Measurements from ENCODE around the gene TPCN1. TPM values are rescaled to one million over a fixed set of nuclear protein-coding genes. Genes with fewer than 3 reads are reported as not detected.
"Not testable (repeated sequence)": the region's sequence is repeated elsewhere in the genome, so short reads cannot be mapped to it uniquely, and the experiment has no call there.

Gene TPCN1
- total RNA-seq, 1 donor from 2014 or later = 8.2 TPM

GRCh38 chr12:113196582-113196981, 24.7 kb upstream of the TPCN1 start:
- no peak for DNase-seq (ENCODE audit: low read depth, low spot score)

DNA sequence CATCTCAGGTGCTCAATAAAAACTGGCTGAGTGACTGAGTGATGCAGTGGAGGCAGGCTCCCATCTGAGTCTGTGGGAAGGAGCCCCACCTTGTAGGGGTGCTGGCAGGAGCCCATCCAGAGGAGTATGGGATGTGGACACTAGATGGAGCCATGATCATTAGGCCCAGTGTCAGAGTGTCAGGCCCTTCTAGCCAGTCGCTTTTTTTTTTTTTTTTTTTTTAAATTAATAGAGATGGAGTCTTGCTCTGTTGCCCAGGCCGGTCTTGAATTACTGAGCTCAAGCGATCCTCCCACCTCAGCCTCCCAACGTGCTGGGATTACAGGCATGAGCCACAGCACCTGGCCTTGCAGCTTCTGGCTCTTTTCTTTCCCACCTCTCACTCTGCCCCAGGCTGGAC, 24.3 kb upstream of the TPCN1 start:
- peak; percentile 61 for DNase-seq (ENCODE audit: low read depth, low spot score)

DNA sequence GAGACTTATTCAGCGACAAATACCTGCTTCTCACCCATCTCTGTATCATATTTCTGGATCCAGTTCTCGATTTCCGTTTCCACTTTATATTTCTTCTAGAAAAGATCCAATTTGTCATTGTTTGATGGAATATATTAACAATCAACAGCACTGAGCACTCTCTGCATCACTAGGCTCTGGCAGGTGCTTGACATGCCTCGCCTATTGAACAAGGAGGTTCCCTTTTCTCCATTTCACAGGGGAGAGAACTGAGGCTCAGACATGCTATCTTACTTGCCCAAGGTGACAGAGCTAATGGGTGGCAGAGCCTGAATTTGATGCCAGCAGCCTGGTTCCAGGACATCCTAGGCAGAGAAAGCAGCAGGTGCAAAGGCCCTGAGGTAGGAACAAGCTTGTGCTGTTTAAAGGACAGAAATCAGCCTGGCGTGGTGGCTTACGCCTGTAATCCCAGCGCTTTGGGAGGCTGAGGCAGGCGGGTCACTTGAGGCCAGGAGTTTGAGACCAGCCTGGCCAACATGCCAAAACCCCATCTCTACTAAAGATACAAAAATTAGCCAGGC, 23.7 kb upstream of the TPCN1 start:
- DNase-seq (ENCODE audit: low read depth, low spot score) = no peak

DNA sequence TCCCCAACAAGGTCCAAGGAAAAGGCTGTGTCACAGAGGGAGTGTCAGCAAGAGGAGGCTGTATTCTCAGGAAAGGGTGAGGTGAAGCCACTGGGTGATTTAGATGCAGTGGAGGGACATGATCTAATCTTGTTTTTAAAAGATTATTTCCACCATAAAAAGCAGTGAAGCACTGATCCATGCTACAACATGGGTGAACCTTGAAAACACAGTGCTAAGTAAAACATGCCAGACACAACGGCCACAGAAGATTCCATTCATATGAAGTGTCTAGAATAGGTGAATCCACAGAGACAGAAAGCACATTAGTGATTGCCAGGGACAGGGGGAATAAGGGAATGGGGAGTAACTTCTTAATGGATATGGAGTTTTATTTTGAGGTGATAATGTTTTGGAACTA, 23.0 kb upstream of the TPCN1 start:
- no peak for DNase-seq (ENCODE audit: low read depth, low spot score)

DNA sequence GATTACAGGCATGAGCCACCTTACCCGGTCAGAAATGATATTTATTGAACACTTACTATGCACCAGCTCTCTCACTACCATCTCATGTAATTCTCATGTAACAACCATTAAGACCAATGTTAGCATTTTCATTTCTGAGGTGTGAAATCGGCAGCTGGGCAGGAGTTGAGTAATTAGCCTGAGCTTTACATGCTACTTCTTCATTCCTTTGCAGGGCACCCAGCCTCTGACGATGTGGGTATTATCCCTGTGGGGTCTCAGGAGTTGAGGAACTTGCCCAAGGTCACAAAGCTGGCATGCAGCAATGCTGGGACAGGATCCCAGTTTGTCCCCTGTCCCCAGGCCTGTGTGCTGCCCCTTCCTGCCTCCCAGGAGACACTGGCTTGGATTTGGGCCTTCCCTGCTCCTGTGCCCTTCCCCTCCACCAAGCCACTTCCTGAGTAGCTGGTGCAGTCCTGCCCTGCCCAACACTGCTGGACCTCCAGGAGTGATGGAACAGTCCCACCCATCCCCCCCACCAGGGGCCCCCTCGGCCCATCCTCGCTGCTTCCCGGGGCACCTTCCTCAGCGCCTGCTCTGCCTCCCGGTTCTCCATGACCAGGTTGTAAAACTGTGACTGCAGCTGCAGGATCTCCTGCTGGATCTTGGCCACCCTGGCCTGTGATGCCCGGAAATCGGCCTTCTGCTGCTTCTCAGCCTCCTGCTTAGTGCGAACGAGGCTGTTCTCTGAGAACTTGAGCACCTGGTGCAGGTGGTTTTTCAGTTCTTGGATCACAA, 21.1 kb upstream of the TPCN1 start:
- DNase-seq (ENCODE audit: low read depth, low spot score) = no peak

GRCh38 chr12:113201187-113202177, 19.8 kb upstream of the TPCN1 start:
- DNase-seq (ENCODE audit: low read depth, low spot score) = no peak

DNA sequence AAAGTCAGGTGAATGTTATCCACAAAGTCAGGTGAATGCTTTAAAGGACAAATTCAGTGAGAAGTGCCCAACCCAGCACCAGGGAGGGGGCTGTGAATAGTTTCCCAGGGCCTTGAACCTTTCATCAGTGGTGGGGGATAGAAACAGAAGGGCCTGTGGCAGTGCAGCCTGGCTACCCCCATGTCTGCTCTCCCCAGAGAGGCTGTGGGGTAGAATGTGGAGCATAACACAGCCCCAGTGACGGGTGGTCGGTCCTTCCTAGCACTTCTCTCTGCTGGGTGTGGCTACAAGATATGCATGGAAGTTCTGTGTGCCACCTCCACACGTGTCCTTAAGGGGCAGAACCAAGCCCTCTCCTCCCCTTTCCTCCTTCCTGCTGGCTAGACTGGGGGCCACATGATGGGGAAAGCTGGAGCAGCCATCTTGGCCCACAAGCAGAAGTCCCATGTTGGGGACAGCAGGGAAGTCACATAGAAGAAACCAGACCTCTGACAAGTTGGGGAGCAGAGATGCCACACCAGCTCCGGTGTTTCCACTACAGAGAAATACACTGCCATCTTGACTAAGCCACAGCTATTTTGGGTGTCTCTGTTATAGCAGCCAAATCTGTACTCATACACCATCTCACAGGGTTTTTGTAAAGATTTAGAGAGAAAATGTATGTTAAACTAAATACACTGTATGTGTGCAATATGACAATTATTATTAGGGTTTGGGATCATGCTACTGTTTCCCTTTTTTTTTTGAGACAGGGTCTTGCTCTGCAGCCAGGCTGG, 18.8 kb upstream of the TPCN1 start:
- DNase-seq (ENCODE audit: low read depth, low spot score) = no peak

- no peak for DNase-seq (ENCODE audit: low read depth, low spot score)
Observed at GRCh38 chr12:113203852-113204760, 17.2 kb upstream of the TPCN1 start.

DNA sequence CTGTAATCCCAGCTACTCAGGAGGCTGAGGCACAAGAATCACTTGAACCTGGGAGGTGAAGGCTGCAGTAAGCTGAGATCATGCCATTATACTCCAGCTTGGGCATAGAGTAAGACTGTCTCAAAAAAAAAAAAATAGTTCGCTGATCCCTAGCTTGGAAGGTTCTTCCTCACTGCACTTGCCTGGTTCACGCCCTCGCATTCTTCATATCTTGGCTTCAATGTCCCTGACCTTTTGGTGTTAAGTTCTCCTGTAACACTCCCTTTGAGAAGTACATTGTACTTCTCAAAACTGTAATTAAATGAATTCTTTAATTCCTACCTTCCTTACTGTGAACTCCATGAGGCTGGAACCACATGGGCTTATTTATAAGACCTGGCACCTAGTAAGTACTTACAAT, 16.5 kb upstream of the TPCN1 start:
- DNase-seq (ENCODE audit: low read depth, low spot score) = no peak

DNA sequence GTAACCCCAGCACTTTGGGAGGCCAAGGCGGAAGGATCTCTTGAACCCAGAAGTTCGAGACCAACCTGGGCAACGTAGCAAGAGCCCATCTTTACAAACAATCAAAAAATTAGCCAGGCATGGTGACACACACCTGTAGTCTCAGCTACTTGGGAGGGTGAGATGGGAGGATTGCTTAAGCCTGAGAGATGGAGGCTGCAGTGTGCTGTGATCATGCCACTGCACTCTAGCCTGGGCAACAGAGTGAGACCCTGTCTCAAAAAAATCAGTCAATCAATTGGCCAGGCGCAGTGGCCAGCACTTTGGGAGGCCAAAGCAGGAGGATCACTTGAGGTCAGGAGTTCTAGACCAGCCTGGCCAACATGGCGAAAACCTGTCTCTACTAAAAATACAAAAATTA, 14.5 kb upstream of the TPCN1 start:
- not testable (repeated sequence) for DNase-seq (ENCODE audit: low read depth, low spot score)

- DNase-seq (ENCODE audit: low read depth, low spot score) = no peak
Observed at GRCh38 chr12:113207613-113208040, 13.6 kb upstream of the TPCN1 start.

DNA sequence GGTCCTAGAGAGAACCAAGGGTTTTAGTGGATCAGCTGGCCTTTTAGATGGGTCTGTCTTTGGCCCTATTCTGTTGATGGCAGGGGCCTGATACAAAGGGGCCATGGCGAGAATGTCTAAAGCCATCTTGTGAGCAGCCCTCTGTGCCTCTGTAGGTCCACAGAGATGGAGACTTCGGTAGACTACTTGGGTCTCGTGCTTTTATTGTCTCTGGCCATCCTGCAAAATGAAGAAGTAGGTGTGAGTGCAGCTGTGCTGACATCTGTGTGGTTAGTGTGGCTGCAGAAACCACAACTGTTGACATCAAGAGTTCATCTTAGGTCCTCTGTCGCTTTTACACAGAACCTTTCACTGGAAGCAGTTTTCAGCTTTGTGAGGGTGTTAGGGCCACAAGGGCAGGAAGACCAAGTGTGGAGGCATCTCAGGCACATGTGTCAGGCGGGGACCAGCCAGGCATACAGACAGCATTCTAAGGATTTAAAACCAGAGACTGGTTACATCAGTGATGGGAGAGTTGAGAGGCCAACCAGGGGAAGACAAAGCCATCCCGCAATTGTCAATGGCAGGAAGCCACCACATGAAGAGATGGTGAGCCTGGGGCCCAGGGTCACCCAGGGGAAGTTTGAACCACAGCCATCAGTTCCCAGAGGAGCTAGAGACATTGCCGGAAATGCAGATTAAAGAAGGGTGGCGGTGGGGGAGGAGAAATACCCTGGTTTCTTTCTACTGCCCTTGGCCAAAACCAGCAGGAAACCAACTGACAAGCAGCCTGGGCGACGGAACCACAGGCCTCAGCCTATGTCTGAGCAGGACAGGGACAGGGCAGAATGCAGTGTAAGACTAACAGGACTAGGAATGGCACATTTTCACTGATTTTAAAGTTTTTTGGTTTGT, 13.0 kb upstream of the TPCN1 start:
- no peak for DNase-seq (ENCODE audit: low read depth, low spot score)

DNA sequence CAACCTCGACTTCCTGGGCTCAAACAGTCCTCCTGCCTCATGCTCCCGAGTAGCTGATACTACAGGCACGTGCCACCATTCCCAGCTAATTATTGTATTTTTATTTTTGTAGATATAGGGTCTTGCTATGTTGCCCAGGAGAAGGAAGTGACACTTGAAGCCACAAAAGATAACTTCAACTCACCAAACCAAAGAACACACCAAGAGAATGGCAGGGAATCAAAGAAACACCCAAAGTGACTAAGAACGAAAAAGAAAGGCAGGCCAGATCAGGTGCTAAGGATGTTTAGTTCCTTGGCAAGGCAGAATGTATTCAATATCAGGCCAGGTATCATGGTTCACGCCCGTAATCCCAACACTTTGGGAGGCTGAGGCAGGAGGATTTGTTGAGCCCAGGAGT, 10.1 kb upstream of the TPCN1 start:
- no peak for DNase-seq (ENCODE audit: low read depth, low spot score)

DNA sequence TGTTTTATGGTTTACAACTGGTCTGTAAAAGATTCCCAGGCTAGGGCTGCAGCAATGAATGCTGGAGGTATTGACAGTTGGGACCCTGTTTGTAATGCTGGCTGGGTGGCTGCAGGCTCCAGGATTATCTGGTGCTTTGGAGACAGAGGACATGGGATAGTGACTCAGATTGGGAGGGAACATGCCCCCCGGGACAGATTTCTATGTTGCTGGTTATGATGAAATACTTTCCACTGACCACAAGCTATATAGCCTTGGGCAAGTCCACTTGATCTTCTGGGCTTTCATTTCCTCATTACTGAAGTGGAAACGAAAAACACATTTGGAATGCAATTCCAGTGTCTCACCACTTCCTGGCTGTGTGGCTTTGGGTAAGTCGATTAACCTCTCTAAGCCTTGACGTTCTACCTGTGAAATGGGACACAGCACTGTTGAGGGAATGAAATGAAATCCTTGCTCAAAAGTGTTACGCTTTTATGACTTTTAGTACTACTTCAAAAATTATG, 6.3 kb upstream of the TPCN1 start:
- no peak for DNase-seq (ENCODE audit: low read depth, low spot score)

- no peak for DNase-seq (ENCODE audit: low read depth, low spot score)
Observed at GRCh38 chr12:113216027-113216426, 5.2 kb upstream of the TPCN1 start.

DNA sequence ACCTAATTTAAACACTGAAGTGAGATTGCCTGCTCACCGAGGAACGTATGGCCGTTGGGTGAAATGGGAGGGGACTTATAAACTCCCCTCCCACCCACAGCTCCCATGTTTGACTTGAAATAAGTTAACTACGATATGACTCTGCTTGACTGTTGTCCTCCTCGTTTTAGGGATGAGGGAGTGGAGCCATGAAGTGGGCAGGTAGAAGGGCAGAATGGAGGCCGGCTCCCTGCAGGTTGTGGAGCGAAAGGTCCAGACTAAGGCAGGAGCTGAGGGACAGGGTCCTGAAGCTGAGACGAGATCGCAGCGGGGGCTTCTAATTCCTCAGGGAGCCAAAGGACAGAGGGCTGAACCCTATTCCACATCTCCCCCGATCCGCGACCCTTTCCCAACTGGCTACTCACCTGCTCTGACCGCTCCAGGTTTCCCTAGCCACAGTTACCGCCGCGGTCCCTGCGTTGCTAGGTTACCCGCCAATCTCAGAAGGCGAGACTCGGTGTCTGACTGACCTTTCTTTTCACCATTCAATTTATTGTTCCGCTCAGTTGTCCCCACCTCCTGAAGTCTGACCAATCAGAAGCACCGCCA, 577 bp upstream of the TPCN1 start:
- no peak for DNase-seq (ENCODE audit: low read depth, low spot score)

- no peak for DNase-seq (ENCODE audit: low read depth, low spot score)
Observed at GRCh38 chr12:113221997-113222729, 899 bp downstream of the TPCN1 start.
